LHCN-M2 (cell line): ENCODE measurements around the gene CBX1. TPM values are rescaled to one million over a fixed set of nuclear protein-coding genes. Genes with fewer than 3 reads are reported as not detected.
"Not testable (repeated sequence)": the region's sequence is repeated elsewhere in the genome, so short reads cannot be mapped to it uniquely, and the experiment has no call there.

Experiments
- DNase-seq: peaks from one replicate; pipeline ENCODE4 v3.0.0-alpha.2; 2012; ENCODE audit warnings: low read depth
- total RNA-seq: library from RNA; depleted of rRNA; stranded (reverse); fragments of >200 nt; gene quantifications from 2 replicates; pipeline ENCODE4 v1.2.3, GENCODE V29; 2014

CBX1 gene
- total RNA-seq, 1 experiment from 2014 or later, result 104 TPM

GRCh38 chr17:48074322-48075081 is 26.8 kb downstream of the CBX1 start:
- peak; percentile 81 for DNase-seq

GRCh38 chr17:48073566-48074094 is 27.6 kb downstream of the CBX1 start:
- not testable (repeated sequence) for DNase-seq

DNA sequence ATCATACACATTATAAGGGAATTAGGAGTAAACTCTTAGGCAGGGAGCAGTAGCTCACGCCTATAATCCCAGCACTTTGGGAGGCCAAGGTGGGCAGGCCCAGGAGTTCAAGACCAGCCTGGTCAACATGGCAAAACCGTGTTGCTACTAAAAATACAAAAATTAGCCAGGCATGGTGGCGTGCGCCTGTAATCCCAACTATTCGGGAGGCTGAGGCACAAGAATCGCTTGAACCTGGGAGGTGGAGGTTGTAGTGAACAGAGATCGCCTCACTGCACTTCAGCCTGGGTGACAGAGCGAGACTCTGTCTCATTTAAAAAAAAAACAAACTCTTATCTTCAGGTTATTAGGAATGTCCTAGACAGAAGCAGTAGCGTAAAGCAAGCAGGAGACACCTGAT is 28.5 kb downstream of the CBX1 start:
- DNase-seq, result not testable (repeated sequence)

DNA sequence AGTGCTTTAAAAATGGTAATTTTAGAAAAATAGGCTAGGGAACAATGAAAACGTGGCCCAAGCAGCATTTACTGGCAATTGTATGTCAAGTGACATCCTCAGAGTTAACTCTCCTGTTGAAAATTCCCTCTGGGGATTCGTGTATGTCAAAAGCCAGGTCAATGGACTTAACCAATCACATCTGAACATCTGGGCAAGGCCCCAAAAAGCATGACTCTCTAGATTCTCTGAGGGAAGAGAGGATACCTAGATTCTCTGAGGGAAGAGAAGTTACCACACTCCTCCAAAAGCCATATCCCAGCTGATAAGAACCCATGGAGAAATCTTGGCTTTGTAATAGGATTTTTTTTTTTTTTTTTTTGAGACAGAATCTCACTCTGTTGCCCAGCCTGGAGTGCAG is 29.6 kb downstream of the CBX1 start:
- no peak for DNase-seq

- no peak for DNase-seq
Observed at GRCh38 chr17:48070195-48070594, 31.1 kb downstream of the CBX1 start.

DNA sequence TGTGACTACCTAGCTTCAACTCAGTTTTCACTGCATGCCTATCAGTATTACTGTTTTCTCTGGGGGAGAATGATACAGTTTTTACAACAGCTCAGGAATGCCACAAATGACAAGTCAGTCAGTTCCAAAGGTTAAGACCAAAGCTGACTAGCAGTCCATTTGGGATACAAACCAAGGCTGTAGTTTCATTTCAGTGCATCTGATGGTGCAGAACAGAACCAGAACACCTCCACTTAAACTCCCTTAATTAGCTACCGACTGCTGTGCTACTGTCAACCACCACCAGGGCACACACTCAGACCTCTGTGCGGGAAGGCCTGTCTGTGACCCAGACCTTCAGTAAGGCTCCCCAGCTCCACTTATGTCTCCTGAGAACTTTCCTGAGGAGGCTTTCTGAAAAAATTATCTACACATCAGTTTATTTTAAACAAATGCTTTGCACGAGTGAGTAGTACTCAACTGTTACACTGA is 32.8 kb downstream of the CBX1 start:
- peak; percentile 60 for DNase-seq

DNA sequence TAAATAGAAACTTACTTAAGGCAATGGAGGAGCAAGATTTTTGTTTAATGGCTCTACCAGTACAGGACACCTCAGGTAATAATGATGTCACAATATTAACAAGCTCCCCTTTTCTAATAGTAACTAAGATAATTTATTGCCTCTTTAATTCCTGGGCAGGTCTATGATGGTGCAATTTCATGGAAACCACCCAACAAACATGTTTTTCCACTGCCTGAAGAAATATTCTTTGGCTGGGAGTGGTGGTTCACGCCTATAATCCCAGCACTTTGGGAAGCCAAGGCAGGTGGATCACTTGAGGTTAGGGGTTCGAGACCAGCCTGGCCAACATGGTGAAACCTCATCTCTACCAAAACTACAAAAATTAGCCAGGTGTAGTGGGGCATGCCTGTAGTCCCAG is 33.5 kb downstream of the CBX1 start:
- DNase-seq, result not testable (repeated sequence)

GRCh38 chr17:48067245-48067644 is 34.0 kb downstream of the CBX1 start:
- DNase-seq, result no peak

DNA sequence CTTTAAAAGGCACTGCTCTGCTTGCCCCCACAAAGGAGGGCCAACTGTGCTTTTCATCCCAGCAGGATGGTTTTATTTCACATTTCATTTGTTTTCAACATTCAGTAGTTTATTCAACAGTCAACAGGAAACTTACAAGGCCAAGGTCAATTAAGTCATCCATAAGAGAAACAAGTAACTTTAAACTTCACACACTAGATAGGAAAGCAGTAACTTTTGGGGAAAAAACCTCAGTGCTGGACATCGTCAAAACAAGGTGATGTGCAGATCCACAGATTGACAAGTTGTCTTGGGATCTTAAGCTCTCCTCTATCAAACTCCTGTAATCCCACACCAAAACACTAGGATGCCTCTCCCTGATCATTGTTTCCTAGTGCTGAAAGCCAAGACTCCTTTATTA is 34.6 kb downstream of the CBX1 start:
- DNase-seq, result no peak

GRCh38 chr17:48066192-48066591 is 35.1 kb downstream of the CBX1 start:
- no peak for DNase-seq

- no peak for DNase-seq
Observed at GRCh38 chr17:48064638-48065037, 36.6 kb downstream of the CBX1 start.

DNA sequence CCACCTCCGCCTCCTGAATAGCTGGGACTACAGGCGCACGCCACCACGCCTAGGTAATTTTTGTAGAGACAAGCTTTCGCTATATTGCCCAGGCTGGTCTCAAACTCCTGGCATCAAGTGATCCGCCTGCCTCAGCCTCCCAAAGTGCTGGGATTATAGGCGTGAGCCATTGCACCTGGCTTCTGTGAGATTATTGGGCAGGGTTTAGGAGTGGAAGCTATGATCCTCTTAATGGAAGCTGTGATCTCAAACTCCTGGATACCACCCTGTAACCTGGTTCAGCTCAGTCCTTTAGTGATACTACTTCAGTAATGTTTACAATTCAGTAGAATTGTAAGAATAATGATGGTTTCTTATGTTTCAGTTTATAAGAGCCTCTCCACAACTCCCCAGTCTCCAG is 39.0 kb downstream of the CBX1 start:
- no peak for DNase-seq

- no peak for DNase-seq
Observed at GRCh38 chr17:48060249-48060648, 41.0 kb downstream of the CBX1 start.

GRCh38 chr17:48059125-48059668 is 42.1 kb downstream of the CBX1 start:
- no peak for DNase-seq

DNA sequence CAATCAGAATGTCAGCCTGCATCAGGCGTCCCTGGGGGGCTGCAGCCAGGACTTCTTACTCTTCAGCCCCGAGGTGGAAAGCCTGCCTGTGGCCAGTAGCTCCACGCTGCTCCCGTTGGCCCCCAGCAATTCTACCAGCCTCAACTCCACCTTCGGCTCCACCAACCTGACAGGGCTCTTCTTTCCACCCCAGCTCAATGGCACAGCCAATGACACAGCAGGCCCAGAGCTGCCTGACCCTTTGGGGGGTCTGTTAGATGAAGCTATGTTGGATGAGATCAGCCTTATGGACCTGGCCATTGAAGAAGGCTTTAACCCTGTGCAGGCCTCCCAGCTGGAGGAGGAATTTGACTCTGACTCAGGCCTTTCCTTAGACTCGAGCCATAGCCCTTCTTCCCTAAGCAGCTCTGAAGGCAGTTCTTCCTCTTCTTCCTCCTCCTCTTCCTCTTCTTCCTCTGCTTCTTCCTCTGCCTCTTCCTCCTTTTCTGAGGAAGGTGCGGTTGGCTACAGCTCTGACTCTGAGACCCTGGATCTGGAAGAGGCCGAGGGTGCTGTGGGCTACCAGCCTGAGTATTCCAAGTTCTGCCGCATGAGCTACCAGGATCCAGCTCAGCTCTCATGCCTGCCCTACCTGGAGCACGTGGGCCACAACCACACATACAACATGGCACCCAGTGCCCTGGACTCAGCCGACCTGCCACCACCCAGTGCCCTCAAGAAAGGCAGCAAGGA is 42.7 kb downstream of the CBX1 start:
- no peak for DNase-seq

DNA sequence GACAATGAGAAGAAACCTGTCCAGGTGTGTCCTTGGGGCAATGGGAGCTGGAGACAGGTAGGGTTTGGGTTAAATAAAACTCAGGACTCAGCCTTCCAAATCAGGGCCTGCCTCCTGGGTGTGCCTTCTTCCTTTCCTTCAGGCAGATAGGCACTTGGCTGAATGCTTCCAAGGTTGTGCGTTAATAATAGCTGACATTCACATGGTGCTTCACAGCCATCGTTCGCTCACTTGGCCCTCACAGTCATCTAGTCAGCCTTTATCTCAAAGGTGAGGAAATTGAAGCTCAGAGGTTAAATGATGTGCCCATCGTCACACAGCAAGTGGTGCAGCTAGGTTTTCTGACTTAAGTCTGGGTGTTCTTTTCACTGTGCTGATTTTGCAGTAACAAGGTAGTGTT is 43.7 kb downstream of the CBX1 start:
- no peak for DNase-seq

DNA sequence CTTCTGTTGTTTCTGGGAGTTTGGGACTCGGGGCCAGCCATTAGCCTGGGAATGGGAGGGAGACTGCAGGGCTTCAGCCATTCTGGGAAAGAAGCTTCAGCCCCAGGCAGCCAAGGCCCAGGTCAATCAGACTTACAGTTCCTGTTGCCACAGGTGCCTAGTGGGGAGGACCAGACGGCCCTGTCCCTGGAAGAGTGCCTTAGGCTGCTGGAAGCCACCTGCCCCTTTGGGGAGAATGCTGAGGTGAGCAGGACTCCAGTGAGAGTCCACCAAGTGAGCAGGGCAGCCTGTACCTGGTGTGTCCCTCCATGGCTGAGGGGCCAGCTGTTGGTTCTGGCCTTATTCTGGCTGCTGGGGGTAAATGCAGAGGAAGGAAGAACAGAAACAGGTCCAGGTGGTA is 44.4 kb downstream of the CBX1 start:
- no peak for DNase-seq

- no peak for DNase-seq
Observed at GRCh38 chr17:48056246-48056745, 45.0 kb downstream of the CBX1 start.

DNA sequence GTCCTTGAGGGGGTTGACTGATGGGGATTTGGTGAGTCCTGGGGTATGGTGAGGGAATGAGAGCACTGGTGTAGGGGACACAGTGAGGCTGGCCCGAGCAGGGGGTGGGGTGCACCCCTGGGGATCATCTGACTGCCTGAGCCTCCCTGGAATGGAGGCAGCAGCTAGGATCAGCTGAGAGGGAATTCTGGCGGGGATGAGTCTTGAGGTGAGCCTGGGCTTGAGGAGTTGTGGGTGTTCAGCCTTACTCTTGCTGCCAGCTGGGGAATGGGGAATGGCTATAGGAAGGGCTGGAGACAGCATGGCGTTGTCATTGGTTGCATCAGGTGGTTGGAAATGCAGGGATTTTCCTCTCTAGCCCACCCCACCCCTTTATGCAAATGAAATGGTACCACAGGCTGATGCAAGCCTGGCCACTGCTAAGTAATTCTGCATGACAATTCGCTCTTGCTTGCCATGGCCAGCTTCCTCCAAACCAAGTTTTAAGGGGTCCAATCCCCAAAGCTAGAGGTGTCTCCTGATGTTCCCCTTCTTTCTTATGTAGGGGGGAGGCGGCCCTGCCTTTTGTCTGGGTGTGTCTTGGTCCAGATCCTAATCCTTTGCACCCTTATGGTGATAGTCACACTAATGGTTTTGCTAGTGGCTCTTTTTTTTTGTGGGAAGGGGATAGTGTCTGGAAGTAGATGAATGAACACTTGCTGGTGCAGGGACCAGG is 45.6 kb downstream of the CBX1 start:
- DNase-seq, result no peak

GRCh38 chr17:48054238-48055185 is 46.8 kb downstream of the CBX1 start:
- no peak for DNase-seq
